Retinal pigment epithelial cell (primary cell): ENCODE data around the gene STAT5A.

Experiments used
- DNase-seq: peaks from one replicate; pipeline ENCODE4 v3.0.0-alpha.2; 2010; ENCODE audit warnings: low read depth
- H3K4me3 ChIP-seq: 2 replicates; pipeline ENCODE4 v1.5.1; 2011; ENCODE audit warnings: mild to moderate bottlenecking, low read length, control low read depth, moderate library complexity
- CTCF ChIP-seq: conservative IDR thresholded peaks from 2 replicates; pipeline ENCODE4 v1.5.1; 2011; ENCODE audit warnings: low read depth, low read length, control low read depth, inconsistent platforms

Gene STAT5A

GRCh38 chr17:42340691-42341127 is 52.4 kb downstream of the STAT5A start:
- TF ChIP-seq CTCF = no peak
- no peak for DNase-seq
- no peak overlapping the region for H3K4me3 ChIP-seq

- H3K4me3 ChIP-seq = no peak overlapping the region
- DNase-seq = no peak
- TF ChIP-seq CTCF = no peak
Observed at GRCh38 chr17:42341568-42341967, 53.3 kb downstream of the STAT5A start.

GRCh38 chr17:42342242-42343008 is 54.1 kb downstream of the STAT5A start:
- no peak for DNase-seq
- H3K4me3 ChIP-seq = no peak overlapping the region
- TF ChIP-seq CTCF = no peak

- no peak for DNase-seq
- no peak overlapping the region for H3K4me3 ChIP-seq
- TF ChIP-seq CTCF = no peak
Observed at GRCh38 chr17:42345396-42346073, 57.2 kb downstream of the STAT5A start.

- DNase-seq = no peak
- no peak for TF ChIP-seq CTCF
Observed at GRCh38 chr17:42346481-42346880, 58.2 kb downstream of the STAT5A start.

GRCh38 chr17:42347198-42347597 is 58.9 kb downstream of the STAT5A start:
- no peak for TF ChIP-seq CTCF
- DNase-seq = peak; percentile 66
- H3K4me3 ChIP-seq = no peak overlapping the region

More at GRCh38 chr17:42346481-42346880, 58.2 kb downstream of the STAT5A start:
- H3K4me3 ChIP-seq = no peak overlapping the region

GRCh38 chr17:42347606-42348005 is 59.3 kb downstream of the STAT5A start:
- DNase-seq = no peak
- TF ChIP-seq CTCF = no peak
- no peak overlapping the region for H3K4me3 ChIP-seq
